K562 (cell line): ENCODE data around the gene PDIA5.

Source experiments
- BACH1 ChIP-seq: fragments of 200-800 bp; sonication (Bioruptor generic); IDR thresholded peaks from 2 replicates; pipeline ENCODE4 v1.6.1; 2016; ENCODE audit warnings: missing genetic modification characterization, missing compliant biosample characterization
- ELF4 ChIP-seq: fragments of 450-650 bp; formaldehyde crosslinking; IDR thresholded peaks from 2 replicates; pipeline ENCODE4 v1.4.0; 2022; ENCODE audit warnings: missing genetic modification characterization
- FOXK1 ChIP-seq: sonication (generic); formaldehyde crosslinking; IDR thresholded peaks from 2 replicates; pipeline ENCODE4 v1.8.0; 2022; ENCODE audit warnings: missing genetic modification reagents, mild to moderate bottlenecking, borderline replicate concordance
- MAX ChIP-seq: sonication (generic); formaldehyde crosslinking; IDR thresholded peaks from 2 replicates; pipeline ENCODE4 v1.9.0; 2022; ENCODE audit warnings: mild to moderate bottlenecking, missing genetic modification reagents
- MYC ChIP-seq, 2 experiments: fragments of 250-450 bp in 1 of 2; sonication (Bioruptor Pico) in 1 of 2; IDR thresholded peaks; 2 replicates each; pipeline versions ENCODE4 v1.5.1 to v1.6.1; 2012 to 2021; ENCODE audit warnings: low read depth in 2 of 2, borderline replicate concordance in 1 of 2, improper control_type of control experiment in 1 of 2, low read length in 1 of 2, mild to moderate bottlenecking in 1 of 2, moderate library complexity in 1 of 2
- NCOA4 ChIP-seq: fragments of 450-650 bp; IDR thresholded peaks from 2 replicates; pipeline ENCODE4 v1.6.1; 2018; ENCODE audit warnings: mild to moderate bottlenecking; ENCODE audit not compliant: partially characterized antibody
- PATZ1 ChIP-seq: fragments of 250-450 bp; sonication (Bioruptor Pico); IDR thresholded peaks from 2 replicates; pipeline ENCODE4 v1.5.0; 2020; ENCODE audit warnings: mild to moderate bottlenecking, borderline replicate concordance
- TAF1 ChIP-seq: IDR thresholded peaks from 2 replicates; pipeline ENCODE4 v1.6.1; 2011; ENCODE audit warnings: mild to moderate bottlenecking, low read length, moderate library complexity; ENCODE audit not compliant: insufficient read depth, control insufficient read depth, severe bottlenecking; ENCODE audit errors: extremely low read depth
- TBL1XR1 ChIP-seq, 2 experiments: IDR thresholded peaks; 2 replicates each; pipeline ENCODE4 v1.6.1; 2012; ENCODE audit warnings: improper control_type of control experiment in 2 of 2, low read length in 2 of 2, mild to moderate bottlenecking in 1 of 2
- ZFP91 ChIP-seq: sonication (generic); formaldehyde crosslinking; IDR thresholded peaks from 2 replicates; pipeline ENCODE4 v1.8.0; 2022; ENCODE audit warnings: mild to moderate bottlenecking, missing genetic modification reagents
- TF ChIP-seq, protein P1 (sequence below): fragments of 450-650 bp; formaldehyde crosslinking; IDR thresholded peaks from 2 replicates; pipeline ENCODE4 v1.4.0; 2022; ENCODE audit warnings: missing genetic modification characterization

DNA sequence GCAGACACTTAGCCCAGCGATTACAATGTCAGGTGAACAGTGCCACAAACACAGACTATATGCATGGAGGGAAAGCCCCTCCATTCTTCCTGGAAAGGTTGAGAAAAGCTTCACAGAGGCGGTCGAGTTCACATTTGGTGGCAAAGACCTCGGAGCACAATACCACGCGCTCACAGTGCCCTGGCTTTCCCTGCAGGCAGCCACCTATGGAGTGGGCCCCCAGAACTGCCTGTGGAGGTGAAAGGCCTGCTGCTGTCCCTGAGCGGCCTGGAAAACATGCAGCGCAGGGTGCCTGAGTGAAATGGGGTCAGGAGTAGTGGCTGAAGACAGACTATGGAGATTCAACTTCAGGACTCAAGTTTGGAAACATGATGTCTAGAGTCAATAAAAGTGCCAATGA, 26.9 kb downstream of the PDIA5 start:
- TF ChIP-seq BACH1 (no peak), ZFP91 (CRISPR knock-in tag) (no peak), TBL1XR1 (IDR thresholded peaks at IDR 0.05; ENCODE audit: low read length in 2 of 2) (no peak), PATZ1 (CRISPR knock-in tag) (no peak), ELF4 (CRISPR knock-in tag) (no peak), FOXK1 (CRISPR knock-in tag) (no peak), NCOA4 (no peak), MYC (IDR thresholded peaks at IDR 0.05; ENCODE audit: low read depth, low read length) (no peak), MYC (CRISPR knock-in tag; IDR thresholded peaks at IDR 0.05; ENCODE audit: borderline replicate concordance, low read depth) (no peak), TAF1 (no peak), MAX (CRISPR knock-in tag) (no peak)
- TF ChIP-seq, protein P1, sequence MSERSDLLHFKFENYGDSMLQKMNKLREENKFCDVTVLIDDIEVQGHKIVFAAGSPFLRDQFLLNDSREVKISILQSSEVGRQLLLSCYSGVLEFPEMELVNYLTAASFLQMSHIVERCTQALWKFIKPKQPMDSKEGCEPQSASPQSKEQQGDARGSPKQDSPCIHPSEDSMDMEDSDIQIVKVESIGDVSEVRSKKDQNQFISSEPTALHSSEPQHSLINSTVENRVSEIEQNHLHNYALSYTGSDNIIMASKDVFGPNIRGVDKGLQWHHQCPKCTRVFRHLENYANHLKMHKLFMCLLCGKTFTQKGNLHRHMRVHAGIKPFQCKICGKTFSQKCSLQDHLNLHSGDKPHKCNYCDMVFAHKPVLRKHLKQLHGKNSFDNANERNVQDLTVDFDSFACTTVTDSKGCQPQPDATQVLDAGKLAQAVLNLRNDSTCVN (CRISPR knock-in tag) = no peak
